ENCODE results near the gene GRIK3.

GRCh38 chr1:36911561-36912364 lies 122.6 kb downstream of the GRIK3 start:
- no peak for TF ChIP-seq POLR2A (IDR thresholded peaks at IDR 0.05)
- TF ChIP-seq CTCF (IDR thresholded peaks at IDR 0.05) = no peak
